ENCODE data around the gene ZNF311.

Gene ZNF311

DNA sequence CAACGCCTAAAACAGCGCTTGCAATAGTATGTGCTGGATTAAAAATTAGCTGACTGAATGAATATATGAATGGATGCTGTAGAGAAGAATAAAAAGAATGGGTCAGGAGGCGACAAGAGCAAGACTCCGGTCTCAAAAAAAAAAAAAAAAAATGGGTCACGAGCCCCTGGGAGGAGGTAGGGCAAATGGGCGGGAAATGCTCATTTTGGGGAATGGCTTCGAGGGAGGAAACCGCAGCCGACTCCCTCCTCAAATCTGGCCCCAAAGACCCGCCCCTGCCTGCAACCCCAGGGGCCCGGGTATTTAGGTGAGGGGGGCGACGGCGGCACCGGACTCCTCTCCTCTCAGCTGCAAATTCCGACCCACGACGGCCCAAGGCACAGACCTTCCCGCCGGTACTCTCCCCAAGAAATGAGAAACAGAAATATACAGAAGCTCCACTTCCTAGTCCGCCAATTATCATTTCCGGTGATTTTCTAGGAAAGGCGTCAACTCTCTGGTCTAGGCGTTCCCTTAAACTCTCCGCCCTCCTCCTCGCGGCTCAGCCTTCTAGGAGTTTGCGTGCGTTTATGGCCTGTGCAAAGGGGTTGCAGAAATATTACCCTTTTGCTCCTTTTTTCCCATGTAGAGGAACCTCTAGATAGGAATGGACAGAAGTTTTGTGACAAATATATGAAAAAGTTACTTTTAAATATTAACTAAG, at the start of gene ZNF311:
ZNF311 (minus strand) TSS at position 133 of the 703 bp plus-strand sequence. CDS start 1,361 bp downstream, outside the sequence.
- peak; percentile 68 for ATAC-seq
- H3K9me3 Mint-ChIP-seq: peaks cover 7% of the 10 kb centered on the region
- no peak for DNase-seq (ENCODE audit: low spot score in 2 of 2)

GRCh38 chr6:29051680-29052079, 46.6 kb upstream of the ZNF311 start:
- H3K4me1 Mint-ChIP-seq: no peaks in the 10 kb centered on the region
- no peak overlapping the region for H3K4me3 Mint-ChIP-seq
- H3K9me3 Mint-ChIP-seq: no peaks in the 10 kb centered on the region
- no peak for ATAC-seq
- no peak for DNase-seq (ENCODE audit: low spot score in 2 of 2)
- no peak overlapping the region for H3K27ac Mint-ChIP-seq
- no peaks in the 10 kb centered on the region for H3K36me3 Mint-ChIP-seq

More for the DNA sequence above, at the start of gene ZNF311:
- Mint-ChIP-seq H3K36me3 (no peaks in the 10 kb centered on the region), H3K4me3 (peak within 1 kb of the TSS; percentile 73), H3K4me1 (peaks cover 6% of the 10 kb centered on the region), H3K27ac (peak within 1 kb of the TSS; percentile 19)

DNA sequence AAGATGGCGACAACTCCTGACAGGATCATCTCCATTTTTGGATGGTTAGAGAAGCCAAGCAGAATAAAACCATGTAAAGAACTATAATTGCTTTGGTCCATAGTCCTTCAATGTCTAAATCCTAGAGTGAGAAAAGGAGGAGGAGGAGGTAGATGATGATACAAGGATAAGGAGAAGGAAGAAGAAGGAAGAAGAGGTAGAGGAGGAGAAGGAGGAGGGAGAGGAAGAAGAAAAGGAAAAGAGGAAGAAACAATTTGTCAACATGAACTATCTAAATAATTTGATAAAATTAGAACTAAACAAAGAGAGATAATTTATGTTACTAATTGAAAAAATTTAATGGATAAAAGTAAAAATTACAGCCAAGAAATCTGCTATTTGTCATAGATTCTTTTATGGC, 40.0 kb upstream of the ZNF311 start, which contains the start of gene OR2W1:
OR2W1 (minus strand) TSS at position 101 of the 400 bp plus-strand sequence; CDS start at position 101, 0 bp downstream.
- no peak within 1 kb of the TSS for H3K4me3 Mint-ChIP-seq
- no peaks in the 10 kb centered on the region for H3K9me3 Mint-ChIP-seq
- DNase-seq (ENCODE audit: low spot score in 2 of 2): no peak
- H3K4me1 Mint-ChIP-seq: no peaks in the 10 kb centered on the region
- H3K36me3 Mint-ChIP-seq: no peaks in the 10 kb centered on the region
- no peak within 1 kb of the TSS for H3K27ac Mint-ChIP-seq
- ATAC-seq: no peak

- Mint-ChIP-seq H3K4me1 (no peaks in the 10 kb centered on the region), H3K27ac (no peak overlapping the region), H3K4me3 (no peak overlapping the region), H3K9me3 (no peaks in the 10 kb centered on the region), H3K36me3 (no peaks in the 10 kb centered on the region)
- ATAC-seq (no peak), DNase-seq (ENCODE audit: low spot score in 2 of 2) (no peak)
These were observed 30.8 kb upstream of the ZNF311 start for GRCh38 chr6:29035951-29036350.

DNA sequence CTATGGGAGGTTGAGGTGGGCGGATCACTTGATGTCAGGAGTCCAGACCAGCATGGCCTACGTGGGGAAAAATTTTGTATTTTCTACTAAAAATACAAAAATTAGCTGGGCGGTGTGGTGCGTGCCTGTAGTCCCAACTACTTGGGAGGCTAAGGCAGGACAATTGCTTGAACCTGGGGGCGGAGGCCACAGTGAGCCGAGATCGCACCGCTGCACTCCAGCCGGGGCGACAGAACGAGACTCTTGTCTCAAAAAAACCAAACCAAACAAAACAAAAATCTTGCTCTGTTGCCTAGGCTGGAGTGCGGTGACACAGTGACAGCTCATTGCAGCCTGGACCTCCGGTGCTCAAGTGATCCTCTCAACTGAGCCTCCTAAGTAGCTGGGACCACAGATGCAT, 23.7 kb upstream of the ZNF311 start:
- no peaks in the 10 kb centered on the region for H3K9me3 Mint-ChIP-seq
- no peaks in the 10 kb centered on the region for H3K4me1 Mint-ChIP-seq
- H3K4me3 Mint-ChIP-seq: no peak overlapping the region
- H3K36me3 Mint-ChIP-seq: no peaks in the 10 kb centered on the region
- ATAC-seq (no peak), DNase-seq (ENCODE audit: low spot score in 2 of 2) (no peak)
- H3K27ac Mint-ChIP-seq: no peak overlapping the region

- no peak for DNase-seq (ENCODE audit: low spot score in 2 of 2)
- Mint-ChIP-seq H3K9me3 (no peaks in the 10 kb centered on the region), H3K4me3 (no peak overlapping the region)
These were observed 20.9 kb upstream of the ZNF311 start for GRCh38 chr6:29025927-29026585.

DNA sequence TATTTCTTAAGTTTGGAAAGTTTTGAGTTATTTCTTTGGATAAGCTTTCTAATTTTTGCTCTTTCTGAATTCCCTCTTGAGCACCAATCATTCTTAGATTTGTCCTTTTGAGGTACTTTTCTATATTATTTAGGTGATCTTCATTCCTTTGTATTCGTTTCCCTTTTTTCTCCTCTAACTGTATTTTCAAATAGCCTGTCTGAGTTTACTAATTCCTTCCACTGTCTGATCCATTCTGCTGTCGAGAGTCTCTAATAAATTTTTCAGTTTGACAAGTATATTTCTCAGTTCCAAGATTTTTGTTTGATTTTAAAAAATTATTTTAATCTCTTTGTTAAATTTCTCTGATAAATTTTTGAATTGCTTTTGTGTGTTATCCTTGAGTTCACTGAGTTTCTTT, 16.3 kb upstream of the ZNF311 start:
- Mint-ChIP-seq H3K9me3 (no peaks in the 10 kb centered on the region), H3K4me3 (no peak overlapping the region), H3K4me1 (peaks cover 10% of the 10 kb centered on the region), H3K36me3 (no peaks in the 10 kb centered on the region), H3K27ac (no peak overlapping the region)
- no peak for ATAC-seq
- DNase-seq (ENCODE audit: low spot score in 2 of 2): no peak

More at GRCh38 chr6:29025927-29026585, 20.9 kb upstream of the ZNF311 start:
- no peak overlapping the region for H3K27ac Mint-ChIP-seq
- H3K4me1 Mint-ChIP-seq: no peaks in the 10 kb centered on the region
- no peak for ATAC-seq
- no peaks in the 10 kb centered on the region for H3K36me3 Mint-ChIP-seq

DNA sequence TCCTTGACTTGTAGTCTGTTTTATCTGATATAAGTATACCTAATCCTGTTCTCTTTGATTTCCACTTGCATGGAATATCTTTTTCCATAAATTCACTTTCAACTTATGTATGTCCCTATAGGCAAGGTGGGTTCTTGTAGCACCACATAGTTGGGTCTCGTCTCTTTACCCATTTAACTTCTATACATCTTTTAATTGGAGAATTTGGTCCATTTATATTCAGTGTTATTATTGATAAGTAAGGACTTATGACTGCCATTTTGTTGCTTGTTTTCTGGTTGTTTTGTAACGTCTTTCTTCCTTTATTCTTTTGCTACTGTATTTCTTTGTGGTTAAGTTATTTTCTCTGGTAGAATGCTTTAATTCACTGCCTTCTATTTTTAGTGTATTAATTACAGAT, 14.5 kb upstream of the ZNF311 start:
- ATAC-seq: no peak
- Mint-ChIP-seq H3K27ac (no peak overlapping the region), H3K4me1 (peaks cover 18% of the 10 kb centered on the region), H3K36me3 (no peaks in the 10 kb centered on the region), H3K9me3 (no peaks in the 10 kb centered on the region), H3K4me3 (no peak overlapping the region)
- DNase-seq (ENCODE audit: low spot score in 2 of 2): no peak

- no peaks in the 10 kb centered on the region for H3K9me3 Mint-ChIP-seq
- H3K4me3 Mint-ChIP-seq: peak overlapping the region; percentile 84
- H3K4me1 Mint-ChIP-seq: peaks cover 18% of the 10 kb centered on the region
- H3K36me3 Mint-ChIP-seq: no peaks in the 10 kb centered on the region
- ATAC-seq: no peak
- no peak for DNase-seq (ENCODE audit: low spot score in 2 of 2)
- H3K27ac Mint-ChIP-seq: no peak overlapping the region
These were observed 12.3 kb upstream of the ZNF311 start for GRCh38 chr6:29017428-29017802.

DNA sequence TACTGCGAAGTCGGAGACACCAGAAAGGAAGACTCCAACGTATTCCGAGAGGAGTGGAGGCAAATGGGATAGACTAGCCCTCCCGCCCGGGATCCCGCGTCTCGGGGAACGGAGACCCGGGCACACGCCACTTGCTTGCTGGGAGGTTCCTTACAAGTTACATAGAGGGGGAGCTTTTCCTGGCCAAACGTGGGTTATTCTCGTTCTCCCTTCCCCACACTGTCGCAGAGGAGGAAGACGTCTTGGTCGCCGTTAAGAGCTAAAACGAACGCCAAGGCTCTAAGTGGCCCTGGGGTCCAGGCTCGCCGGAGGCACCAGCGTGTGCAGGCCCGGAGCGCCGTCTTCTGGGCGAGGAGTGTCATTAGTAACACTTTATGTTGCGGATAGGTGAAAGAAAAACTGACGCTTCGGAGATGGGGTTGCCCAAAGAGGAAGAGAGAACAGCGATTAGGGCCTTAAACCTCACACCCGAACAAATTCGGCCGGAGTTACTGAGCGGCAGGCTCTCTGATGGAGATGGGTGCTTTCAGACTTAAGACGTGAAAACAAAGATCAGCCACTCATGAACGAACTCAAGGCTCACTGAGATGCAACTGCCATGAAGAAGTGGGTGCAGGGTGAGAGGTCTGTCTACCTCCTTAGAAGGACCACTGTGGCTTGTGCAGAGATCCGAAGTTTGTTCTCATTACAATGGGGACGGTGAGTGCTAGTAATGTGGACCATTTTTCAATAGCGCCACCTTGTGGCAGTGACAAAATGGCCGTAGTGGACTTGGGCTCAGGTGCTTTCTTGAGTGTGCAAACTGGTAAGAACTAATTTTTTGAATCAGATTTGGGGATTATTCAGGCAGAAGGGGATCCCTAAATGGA, 11.7 kb upstream of the ZNF311 start:
- peak; percentile 79 to 90 for DNase-seq (ENCODE audit: low spot score in 2 of 2)
- peak overlapping the region; percentile 41 for H3K27ac Mint-ChIP-seq
- no peaks in the 10 kb centered on the region for H3K36me3 Mint-ChIP-seq
- no peaks in the 10 kb centered on the region for H3K9me3 Mint-ChIP-seq
- peak overlapping the region; percentile 84 for H3K4me3 Mint-ChIP-seq
- peaks cover 18% of the 10 kb centered on the region for H3K4me1 Mint-ChIP-seq
- ATAC-seq: peak; percentile 92

DNA sequence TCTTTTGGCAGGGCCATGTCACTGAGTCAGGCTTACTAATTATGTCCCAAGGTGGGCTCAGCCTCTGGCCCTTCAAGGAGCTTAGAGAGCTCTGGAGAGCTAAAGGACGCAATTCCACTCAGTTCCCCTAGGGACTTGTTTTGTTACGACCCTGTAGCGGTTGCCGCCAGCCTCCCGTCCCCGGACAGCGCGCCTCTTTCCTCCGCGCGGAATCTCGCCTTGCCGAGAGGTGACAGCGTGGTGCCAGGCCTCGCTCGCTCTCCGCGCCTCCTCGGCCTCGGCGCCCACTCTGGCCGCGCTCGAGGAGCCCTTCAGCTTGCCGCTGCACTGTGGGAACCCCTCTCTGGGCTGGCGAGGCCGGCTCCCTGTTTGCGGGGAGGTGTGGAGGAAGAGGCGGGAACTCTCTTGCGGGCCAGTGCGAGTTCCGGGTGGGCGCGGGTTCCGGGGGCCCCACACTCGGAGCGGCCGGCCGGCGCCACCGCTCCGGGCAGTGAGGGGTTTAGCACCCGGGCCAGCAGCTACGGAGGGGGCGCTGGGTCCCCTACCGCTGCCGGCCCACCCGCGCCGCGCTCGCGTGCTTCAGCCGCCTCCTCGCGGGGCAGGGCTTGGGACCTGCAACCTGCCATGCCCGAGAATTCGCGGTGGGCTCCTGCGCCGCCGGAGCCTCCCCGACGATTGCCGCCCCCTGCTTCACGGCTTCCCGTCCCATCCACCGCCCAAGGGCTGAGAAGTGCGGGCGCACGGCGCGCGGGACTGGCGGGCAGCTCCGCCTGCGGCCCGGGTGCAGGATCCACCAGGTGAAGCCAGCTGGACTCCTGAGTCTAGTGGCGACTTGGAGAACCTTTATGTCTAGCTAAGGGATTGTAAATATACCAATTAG, 9.9 kb upstream of the ZNF311 start:
- no peaks in the 10 kb centered on the region for H3K9me3 Mint-ChIP-seq
- no peak overlapping the region for H3K27ac Mint-ChIP-seq
- DNase-seq (ENCODE audit: low spot score in 2 of 2) (no peak), ATAC-seq (no peak)
- peak overlapping the region; percentile 84 for H3K4me3 Mint-ChIP-seq
- H3K36me3 Mint-ChIP-seq: no peaks in the 10 kb centered on the region
- H3K4me1 Mint-ChIP-seq: peaks cover 25% of the 10 kb centered on the region

GRCh38 chr6:29011276-29011734, 6.2 kb upstream of the ZNF311 start:
- H3K9me3 Mint-ChIP-seq: no peaks in the 10 kb centered on the region
- H3K4me3 Mint-ChIP-seq: peak overlapping the region; percentile 77
- ATAC-seq: peak; percentile 61
- H3K27ac Mint-ChIP-seq: peak overlapping the region; percentile 72
- peaks cover 14% of the 10 kb centered on the region for H3K4me1 Mint-ChIP-seq
- DNase-seq (ENCODE audit: low spot score in 2 of 2): peak; percentile 10 to 59
- H3K36me3 Mint-ChIP-seq: no peaks in the 10 kb centered on the region

GRCh38 chr6:29009358-29009757, 4.2 kb upstream of the ZNF311 start:
- Mint-ChIP-seq H3K4me3 (no peak overlapping the region), H3K4me1 (peaks cover 13% of the 10 kb centered on the region), H3K27ac (no peak overlapping the region), H3K36me3 (no peaks in the 10 kb centered on the region), H3K9me3 (peaks cover 7% of the 10 kb centered on the region)
- DNase-seq (ENCODE audit: low spot score in 2 of 2) (no peak), ATAC-seq (no peak)

DNA sequence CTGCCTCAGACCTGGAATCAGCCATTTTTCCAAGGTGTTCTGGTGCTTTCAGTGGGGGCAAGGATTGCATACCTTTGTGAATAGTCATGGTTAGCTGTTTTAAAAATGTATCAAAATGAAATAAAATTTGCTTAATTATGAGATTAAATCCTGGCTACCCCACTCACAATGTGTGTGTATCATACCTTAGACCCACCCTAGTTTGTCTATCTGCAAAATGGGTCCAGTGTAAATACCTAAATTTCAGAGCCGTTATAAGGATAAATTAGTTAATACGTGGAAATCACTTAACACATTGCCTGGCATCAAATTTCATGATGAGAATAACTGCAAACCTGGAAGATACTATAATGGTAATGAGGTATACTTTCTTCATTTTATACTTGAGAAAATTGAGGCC, 3.0 kb upstream of the ZNF311 start:
- no peak overlapping the region for H3K4me3 Mint-ChIP-seq
- H3K27ac Mint-ChIP-seq: no peak overlapping the region
- H3K4me1 Mint-ChIP-seq: peaks cover 13% of the 10 kb centered on the region
- ATAC-seq (no peak), DNase-seq (ENCODE audit: low spot score in 2 of 2) (no peak)
- no peaks in the 10 kb centered on the region for H3K36me3 Mint-ChIP-seq
- H3K9me3 Mint-ChIP-seq: peaks cover 7% of the 10 kb centered on the region

All from stimulated activated effector memory CD8-positive, alpha-beta T cell treated with anti-CD3 and anti-CD28 coated beads, Interleukin-12 subunit alpha, Interleukin-12 subunit beta, amount 100 ng/mL, for 72 hours (primary cell).